HepG2 (cell line): Measurements from ENCODE around the gene ZBTB7B. TPM values are rescaled to one million over a fixed set of nuclear protein-coding genes. Genes with fewer than 3 reads are reported as not detected.

Source experiments
- AGO1 ChIP-seq: fragments of 200-400 bp; formaldehyde crosslinking; IDR thresholded peaks from 2 replicates; pipeline ENCODE4 v1.6.1; 2017; ENCODE audit warnings: mild to moderate bottlenecking, low read depth, low read length, moderate library complexity; ENCODE audit not compliant: poor library complexity, severe bottlenecking
- DNMT1 ChIP-seq: sonication (generic); formaldehyde crosslinking; IDR thresholded peaks from 2 replicates; pipeline ENCODE4 v1.5.1; 2020; ENCODE audit warnings: mild to moderate bottlenecking, missing genetic modification reagents
- DRAP1 ChIP-seq: IDR thresholded peaks from 2 replicates; pipeline ENCODE4 v1.6.1; 2016; ENCODE audit warnings: missing genetic modification reagents, missing compliant biosample characterization
- EZH2 ChIP-seq: conservative IDR thresholded peaks from 2 replicates; pipeline ENCODE4 v1.6.1; 2012; ENCODE audit warnings: mild to moderate bottlenecking, low read depth, low read length, moderate library complexity
- HMGXB4 ChIP-seq, 2 experiments: sonication (generic) in 1 of 2; formaldehyde crosslinking in 1 of 2; IDR thresholded peaks; 2 replicates each; pipeline versions ENCODE4 v1.4.0 to v1.6.1; 2018 to 2020; ENCODE audit warnings: missing genetic modification reagents in 2 of 2, borderline replicate concordance in 1 of 2, low read depth in 1 of 2, mild to moderate bottlenecking in 1 of 2, missing biosample characterization in 1 of 2
- HOXA5 ChIP-seq: sonication (generic); formaldehyde crosslinking; IDR thresholded peaks from 2 replicates; pipeline ENCODE4 v1.4.0; 2020; ENCODE audit warnings: missing genetic modification reagents
- KAT7 ChIP-seq: IDR thresholded peaks from 2 replicates; pipeline ENCODE4 v1.6.1; 2018; ENCODE audit warnings: borderline replicate concordance, missing compliant biosample characterization
- KDM4B ChIP-seq: sonication (generic); formaldehyde crosslinking; IDR thresholded peaks from 2 replicates; pipeline ENCODE4 v1.4.0; 2020; ENCODE audit warnings: missing genetic modification reagents
- NKX3-1 ChIP-seq: sonication (generic); formaldehyde crosslinking; IDR thresholded peaks from 2 replicates; pipeline ENCODE4 v1.5.0; 2020; ENCODE audit warnings: missing genetic modification reagents
- RXRA ChIP-seq: sonication (generic); formaldehyde crosslinking; IDR thresholded peaks from 2 replicates; pipeline ENCODE4 v1.5.1; 2020; ENCODE audit warnings: missing genetic modification reagents
- SNAI1 ChIP-seq: sonication (generic); formaldehyde crosslinking; IDR thresholded peaks from 2 replicates; pipeline ENCODE4 v1.5.0; 2020; ENCODE audit warnings: mild to moderate bottlenecking, missing genetic modification reagents, borderline replicate concordance
- TRAFD1 ChIP-seq: sonication (generic); formaldehyde crosslinking; IDR thresholded peaks from 2 replicates; pipeline ENCODE4 v1.5.1; 2020; ENCODE audit warnings: missing genetic modification reagents, mild to moderate bottlenecking, borderline replicate concordance
- ZBTB37 ChIP-seq: sonication (generic); formaldehyde crosslinking; IDR thresholded peaks from 2 replicates; pipeline ENCODE4 v1.4.0; 2020; ENCODE audit warnings: mild to moderate bottlenecking, missing genetic modification reagents
- ZGPAT ChIP-seq: IDR thresholded peaks from 2 replicates; pipeline ENCODE4 v1.6.1; 2016; ENCODE audit warnings: mild to moderate bottlenecking
- ZNF574 ChIP-seq: sonication (generic); formaldehyde crosslinking; IDR thresholded peaks from 2 replicates; pipeline ENCODE4 v1.4.0; 2020; ENCODE audit warnings: missing genetic modification reagents
- ZNF644 ChIP-seq: IDR thresholded peaks from 2 replicates; pipeline ENCODE4 v1.6.1; 2016; ENCODE audit warnings: low read depth
- ZNF75D ChIP-seq: sonication (generic); formaldehyde crosslinking; IDR thresholded peaks from 2 replicates; pipeline ENCODE4 v1.8.1; 2023; ENCODE audit warnings: missing genetic modification reagents, mild to moderate bottlenecking, borderline replicate concordance
- ZNF850 ChIP-seq: sonication (generic); formaldehyde crosslinking; conservative IDR thresholded peaks from 2 replicates; pipeline ENCODE4 v1.9.0; 2021; ENCODE audit warnings: mild to moderate bottlenecking, missing genetic modification reagents
- ZNF878 ChIP-seq: sonication (generic); formaldehyde crosslinking; IDR thresholded peaks from 2 replicates; pipeline ENCODE4 v1.8.1; 2023; ENCODE audit warnings: mild to moderate bottlenecking, missing genetic modification reagents, moderate library complexity
- polyA plus RNA-seq, 8 experiments: library from polyadenylated mRNA; depleted of rRNA in 3 of 8; stranded (reverse) in 7 of 8; unstranded in 1 of 8; fragments of >200 nt; fragmentation: Illumina TruSeq in 4 of 8; extraction: Trizol in 4 of 8; gene quantifications; 2 replicates each; pipeline versions ENCODE4 v1.2.1 to v1.2.3, GENCODE V29; 2011 to 2016; ENCODE audit warnings: low read depth in 4 of 8, missing spikeins in 1 of 8, mixed read lengths in 1 of 8; ENCODE audit not compliant: insufficient read depth in 1 of 8
- total RNA-seq, 5 experiments: library from RNA; depleted of rRNA; stranded (reverse); fragments of >200 nt; fragmentation: Illumina TruSeq; extraction: Trizol; gene quantifications; 2 replicates each; pipeline ENCODE4 v1.2.3, GENCODE V29; 2016; ENCODE audit warnings: low read depth in 1 of 5

Gene ZBTB7B
- total and polyA plus RNA-seq, 2 of the 13 experiments (the other 11 are each of a cell fraction or from before 2014, with no cell fraction given): 15.5 to 17.5 TPM

- TF ChIP-seq TRAFD1 (CRISPR knock-in tag) (no peak), KDM4B (CRISPR knock-in tag) (0 out of 2 replicates have a peak, but pooled peaks have one; percentile 12), ZNF75D (CRISPR knock-in tag) (no peak), EZH2 (no peak), AGO1 (no peak), ZNF878 (CRISPR knock-in tag) (peak; percentile 47; the same call in 1 of the 2 replicates), DRAP1 (CRISPR knock-in tag) (no peak), ZNF644 (CRISPR knock-in tag) (no peak), ZNF574 (CRISPR knock-in tag) (peak; percentile 35; the same call in 1 of the 2 replicates), HMGXB4 (CRISPR knock-in tag; IDR thresholded peaks at IDR 0.05; ENCODE audit: borderline replicate concordance in 1 of 2, low read depth in 1 of 2) (no peak), SNAI1 (0 out of 2 replicates have a peak, but pooled peaks have one; percentile 41), ZBTB37 (CRISPR knock-in tag) (no peak), ZGPAT (CRISPR knock-in tag) (no peak), DNMT1 (CRISPR knock-in tag) (no peak), HOXA5 (CRISPR knock-in tag) (0 out of 2 replicates have a peak, but pooled peaks have one; percentile 34), KAT7 (0 out of 2 replicates have a peak, but pooled peaks have one; percentile 62), NKX3-1 (CRISPR knock-in tag) (no peak), RXRA (CRISPR knock-in tag) (no peak), ZNF850 (CRISPR knock-in tag) (no peak)
These were observed 27.1 kb upstream of the ZBTB7B start (continued) for GRCh38 chr1:154975409-154976059.
